Sigmoid colon (tissue), 7 donors: ENCODE results near the gene LCOR. TPM values are rescaled to one million over a fixed set of nuclear protein-coding genes. Genes with fewer than 3 reads are reported as not detected.

Experiments used
- DNase-seq: peaks from one replicate; pipeline ENCODE4 v3.0.0-alpha.2; 2019
- H3K27ac ChIP-seq, 4 donors: fragments of 200-600 bp; sonication (generic); one replicate each; pipeline ENCODE4 v1.5.1; 2016 to 2019; ENCODE audit warnings: mild to moderate bottlenecking in 1 of 4
- H3K27me3 ChIP-seq, 3 donors: fragments of 200-600 bp; sonication (generic); one replicate each; pipeline ENCODE4 v1.5.1; 2019; ENCODE audit warnings: mild to moderate bottlenecking in 1 of 3
- H3K36me3 ChIP-seq, 4 donors: fragments of 200-600 bp; sonication (generic); one replicate each; pipeline ENCODE4 v1.5.1; 2016 to 2019
- H3K4me1 ChIP-seq, 4 donors: fragments of 200-600 bp; sonication (generic); one replicate each; pipeline ENCODE4 v1.5.1; 2017 to 2019
- H3K4me3 ChIP-seq, 4 donors: fragments of 200-600 bp; sonication (generic); one replicate each; pipeline ENCODE4 v1.5.1; 2017 to 2019; ENCODE audit warnings: mild to moderate bottlenecking in 2 of 4, moderate library complexity in 1 of 4
- H3K9me3 ChIP-seq, 4 donors: fragments of 200-600 bp in 3 of 4; sonication (generic) in 3 of 4; one replicate each; pipeline versions ENCODE4 v1.5.1 to v1.6.1; 2013 to 2019
- CTCF ChIP-seq, 4 experiments: fragments of 450-650 bp in 3 of 4; fragments of 200-600 bp in 1 of 4; IDR thresholded peaks; one replicate each; pipeline ENCODE4 v1.5.1; 2016 to 2019; ENCODE audit warnings: antibody characterized with exemption in 4 of 4, mild to moderate bottlenecking in 3 of 4, moderate library complexity in 2 of 4
- EP300 ChIP-seq, 4 donors: sonication (generic); formaldehyde crosslinking; IDR thresholded peaks; one replicate each; pipeline ENCODE4 v1.6.1; 2017; ENCODE audit warnings: antibody characterized with exemption in 4 of 4
- POLR2A ChIP-seq, 2 donors: fragments of 450-650 bp; IDR thresholded peaks; one replicate each; pipeline ENCODE4 v1.6.1; 2016; ENCODE audit warnings: antibody characterized with exemption in 2 of 2, mild to moderate bottlenecking in 2 of 2, moderate library complexity in 2 of 2
- POLR2AphosphoS5 ChIP-seq, 4 donors: sonication (generic); formaldehyde crosslinking; IDR thresholded peaks; one replicate each; pipeline ENCODE4 v1.6.1; 2017; ENCODE audit warnings: antibody characterized with exemption in 4 of 4
- WGBS, 2 donors: extraction: QIAGEN DNeasy Blood & Tissue Kit; methylation state at CpG; one replicate each; pipeline ENCODE4 v1.1.7; 2013; 5-methylcytosine and 5-hydroxymethylcytosine counted together
- intact Hi-C: fragments of 100-400 bp; cut with DNase I; formaldehyde crosslinking; loops from one replicate; pipeline ENCODE4 v1.15.1; 2023
- polyA plus RNA-seq, 3 donors: library from polyadenylated mRNA; stranded (reverse); fragments of 200-250 nt; gene quantifications; one replicate each; pipeline ENCODE4 v1.2.3, GENCODE V29; 2013
- total RNA-seq, 4 donors: library from RNA; depleted of rRNA; stranded (reverse); fragments of >200 nt; gene quantifications; one replicate each; pipeline ENCODE4 v1.1.0, GENCODE V29; 2016
- donor health status: healthy with polysubstance abuse.
- donor health status: Bipolar disorder and iron deficiency.
- donor health status: healthy.

The LCOR gene
- total and polyA plus RNA-seq, 7 donors, result 8.4 to 270 (median 19.6) TPM

GRCh38 chr10:96959733-96960132 lies 127.6 kb downstream of the LCOR start:
- Histone ChIP-seq H3K4me3 (no peak overlapping the region), H3K9me3 (no peaks in the 10 kb centered on the region), H3K27me3 (no peaks in the 10 kb centered on the region), H3K36me3 (peaks cover 0 to 25% (median 8%) of the 10 kb centered on the region in 4 donors), H3K4me1 (peaks cover 0 to 9% (median 3%) of the 10 kb centered on the region in 4 donors), H3K27ac (no peak overlapping the region)
- TF ChIP-seq EP300 (IDR thresholded peaks at IDR 0.05) (no peak), POLR2A (IDR thresholded peaks at IDR 0.05) (no peak), POLR2AphosphoS5 (IDR thresholded peaks at IDR 0.05) (no peak), CTCF (IDR thresholded peaks at IDR 0.05) (no peak)
- intact Hi-C loops, result no loop called here
- WGBS, 2 donors, result 18 to 64% methylated on average over 1 of the region's 1 CpG
- no peak for DNase-seq

GRCh38 chr10:96960872-96961271 lies 128.8 kb downstream of the LCOR start:
- Histone ChIP-seq H3K27me3 (no peaks in the 10 kb centered on the region), H3K9me3 (no peaks in the 10 kb centered on the region), H3K4me1 (peaks cover 0 to 9% (median 3%) of the 10 kb centered on the region in 4 donors), H3K36me3 (peaks cover 0 to 13% (median 1%) of the 10 kb centered on the region in 4 donors), H3K27ac (no peak overlapping the region), H3K4me3 (no peak overlapping the region)
- no peak for TF ChIP-seq CTCF (IDR thresholded peaks at IDR 0.05)
- TF ChIP-seq EP300 (IDR thresholded peaks at IDR 0.05), result no peak
- TF ChIP-seq POLR2A (IDR thresholded peaks at IDR 0.05), result no peak
- no peak for TF ChIP-seq POLR2AphosphoS5 (IDR thresholded peaks at IDR 0.05)
- no peak for DNase-seq
- WGBS, 2 donors, result 86 to 90% methylated on average over 2 of the region's 2 CpGs
- intact Hi-C loops, result no loop called here

- Histone ChIP-seq H3K36me3 (no peaks in the 10 kb centered on the region), H3K4me3 (no peak overlapping the region), H3K9me3 (no peaks in the 10 kb centered on the region), H3K27me3 (no peaks in the 10 kb centered on the region), H3K4me1 (peaks cover 0 to 9% (median 3%) of the 10 kb centered on the region in 4 donors), H3K27ac (no peak overlapping the region)
- no peak for TF ChIP-seq CTCF (IDR thresholded peaks at IDR 0.05)
- no peak for TF ChIP-seq POLR2AphosphoS5 (IDR thresholded peaks at IDR 0.05)
- TF ChIP-seq EP300 (IDR thresholded peaks at IDR 0.05), result no peak
- no peak for TF ChIP-seq POLR2A (IDR thresholded peaks at IDR 0.05)
- intact Hi-C loops, result no loop called here
- 94 to 97% methylated on average over 2 of the region's 2 CpGs for WGBS, 2 donors
- no peak for DNase-seq
Observed at GRCh38 chr10:96964131-96964530, 132.0 kb downstream of the LCOR start.

GRCh38 chr10:96967847-96968246 lies 135.7 kb downstream of the LCOR start:
- Histone ChIP-seq H3K4me1 (peaks cover 0 to 3% (median 1%) of the 10 kb centered on the region in 4 donors), H3K4me3 (no peak overlapping the region), H3K27ac (no peak overlapping the region), H3K36me3 (no peaks in the 10 kb centered on the region), H3K27me3 (no peaks in the 10 kb centered on the region), H3K9me3 (no peaks in the 10 kb centered on the region)
- intact Hi-C loops, result no loop called here
- DNase-seq, result no peak
- TF ChIP-seq CTCF (IDR thresholded peaks at IDR 0.05) (no peak), POLR2AphosphoS5 (IDR thresholded peaks at IDR 0.05) (no peak), EP300 (IDR thresholded peaks at IDR 0.05) (no peak), POLR2A (IDR thresholded peaks at IDR 0.05) (no peak)
